ENCODE measurements around the gene TRAPPC1.

TRAPPC1 gene

GRCh38 chr17:7881276-7882054 is 50.3 kb downstream of the TRAPPC1 start:
- no peak for DNase-seq (ENCODE audit: low read depth in 1 of 2, low spot score in 1 of 2)
